HCT116 (cell line): ENCODE results near the gene MAPK4.

ENCODE experiments used
- CTCF ChIP-seq, 3 experiments: fragments of 200-600 bp in 1 of 3; sonication (generic) in 1 of 3; IDR thresholded peaks in 2 of 3; conservative IDR thresholded peaks in 1 of 3; 2 replicates each; pipeline ENCODE4 v1.5.1; 2012 to 2017; ENCODE audit warnings: low read depth in 2 of 3, low read length in 2 of 3, antibody characterized with exemption in 1 of 3, borderline replicate concordance in 1 of 3, control low read depth in 1 of 3, mild to moderate bottlenecking in 1 of 3, mixed read lengths in 1 of 3, mixed run types in 1 of 3, moderate library complexity in 1 of 3; ENCODE audit not compliant: insufficient read depth in 1 of 3
- ELF1 ChIP-seq: IDR thresholded peaks from 2 replicates; pipeline ENCODE4 v1.6.1; 2012; ENCODE audit warnings: low read depth, borderline replicate concordance
- EZH2 ChIP-seq: fragments of 200-600 bp; sonication (generic); IDR thresholded peaks from 2 replicates; pipeline ENCODE4 v1.6.1; 2017; ENCODE audit warnings: antibody characterized with exemption, mixed run types
- FOSL1 ChIP-seq: IDR thresholded peaks from 2 replicates; pipeline ENCODE4 v1.6.1; 2012; ENCODE audit warnings: low read depth
- POLR2A ChIP-seq: IDR thresholded peaks from 2 replicates; pipeline ENCODE4 v1.7.0; 2011; ENCODE audit warnings: borderline replicate concordance; ENCODE audit not compliant: insufficient read depth, insufficient read length; ENCODE audit errors: extremely low read depth
- POLR2AphosphoS5 ChIP-seq: IDR thresholded peaks from 2 replicates; pipeline ENCODE4 v1.6.1; 2011; ENCODE audit warnings: mild to moderate bottlenecking, low read depth, low read length, moderate library complexity
- REST ChIP-seq: IDR thresholded peaks from 2 replicates; pipeline ENCODE4 v1.6.1; 2012; ENCODE audit warnings: low read depth
- SIN3A ChIP-seq: IDR thresholded peaks from 2 replicates; pipeline ENCODE4 v1.6.1; 2012; ENCODE audit warnings: low read depth
- SP1 ChIP-seq: IDR thresholded peaks from 2 replicates; pipeline ENCODE4 v1.6.1; 2012; ENCODE audit warnings: low read depth
- ZBTB33 ChIP-seq: IDR thresholded peaks from 2 replicates; pipeline ENCODE4 v1.6.1; 2011; ENCODE audit warnings: mild to moderate bottlenecking, low read length, moderate library complexity; ENCODE audit not compliant: insufficient replicate concordance; ENCODE audit errors: extremely low read depth

GRCh38 chr18:50654658-50655550, 95.0 kb downstream of the MAPK4 start:
- TF ChIP-seq REST (no peak), POLR2A (no peak), CTCF (IDR thresholded peaks at IDR 0.05 in 2 of 3, conservative IDR thresholded peaks at IDR 0.05 in 1 of 3; ENCODE audit: borderline replicate concordance in 1 of 3, insufficient read depth in 1 of 3, low read depth in 2 of 3, low read length in 2 of 3) (no peak), EZH2 (no peak), POLR2AphosphoS5 (no peak), SP1 (no peak), FOSL1 (no peak), ELF1 (no peak), ZBTB33 (no peak), SIN3A (no peak)
